Measurements from ENCODE around the gene SULF2. TPM values are rescaled to one million over a fixed set of nuclear protein-coding genes. Genes with fewer than 3 reads are reported as not detected.

Gene SULF2
- total and polyA plus RNA-seq, 2 of the 13 experiments (the other 11 are each of a cell fraction or from before 2014, with no cell fraction given), result 7.2 to 50.9 TPM

GRCh38 chr20:47792021-47792618, 6.8 kb upstream of the SULF2 start (continued):
- TF ChIP-seq, protein P1, sequence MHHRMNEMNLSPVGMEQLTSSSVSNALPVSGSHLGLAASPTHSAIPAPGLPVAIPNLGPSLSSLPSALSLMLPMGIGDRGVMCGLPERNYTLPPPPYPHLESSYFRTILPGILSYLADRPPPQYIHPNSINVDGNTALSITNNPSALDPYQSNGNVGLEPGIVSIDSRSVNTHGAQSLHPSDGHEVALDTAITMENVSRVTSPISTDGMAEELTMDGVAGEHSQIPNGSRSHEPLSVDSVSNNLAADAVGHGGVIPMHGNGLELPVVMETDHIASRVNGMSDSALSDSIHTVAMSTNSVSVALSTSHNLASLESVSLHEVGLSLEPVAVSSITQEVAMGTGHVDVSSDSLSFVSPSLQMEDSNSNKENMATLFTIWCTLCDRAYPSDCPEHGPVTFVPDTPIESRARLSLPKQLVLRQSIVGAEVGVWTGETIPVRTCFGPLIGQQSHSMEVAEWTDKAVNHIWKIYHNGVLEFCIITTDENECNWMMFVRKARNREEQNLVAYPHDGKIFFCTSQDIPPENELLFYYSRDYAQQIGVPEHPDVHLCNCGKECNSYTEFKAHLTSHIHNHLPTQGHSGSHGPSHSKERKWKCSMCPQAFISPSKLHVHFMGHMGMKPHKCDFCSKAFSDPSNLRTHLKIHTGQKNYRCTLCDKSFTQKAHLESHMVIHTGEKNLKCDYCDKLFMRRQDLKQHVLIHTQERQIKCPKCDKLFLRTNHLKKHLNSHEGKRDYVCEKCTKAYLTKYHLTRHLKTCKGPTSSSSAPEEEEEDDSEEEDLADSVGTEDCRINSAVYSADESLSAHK (CRISPR knock-in tag; IDR thresholded peaks at IDR 0.05; ENCODE audit: borderline replicate concordance), result no peak
- TF ChIP-seq ZBTB43 (CRISPR knock-in tag; conservative IDR thresholded peaks at IDR 0.05), result no peak
- TF ChIP-seq MAFK (conservative IDR thresholded peaks at IDR 0.05 in 1 of 2, IDR thresholded peaks at IDR 0.05 in 1 of 2; ENCODE audit: low read length in 2 of 2), result peak in 1 of 2 experiments; percentile 22; a peak in 2 of 4 replicates
- TF ChIP-seq HNF4A (CRISPR knock-in tag; IDR thresholded peaks at IDR 0.05), result no peak
- no peak for TF ChIP-seq JUN (CRISPR knock-in tag; IDR thresholded peaks at IDR 0.05)
- TF ChIP-seq HOXA3 (CRISPR knock-in tag; IDR thresholded peaks at IDR 0.05), result no peak
- no peak for TF ChIP-seq PPARG (CRISPR knock-in tag; conservative IDR thresholded peaks at IDR 0.05)
- no peak for TF ChIP-seq FOXA1 (IDR thresholded peaks at IDR 0.05)
- 0 out of 2 replicates have a peak, but pooled peaks have one; percentile 8 for TF ChIP-seq FOXA1 (CRISPR knock-in tag; IDR thresholded peaks at IDR 0.05)

GRCh38 chr20:47791084-47791599, 5.9 kb upstream of the SULF2 start:
- POLR2A ChIA-PET, result no interaction called here
- TF ChIP-seq ZNF652 (CRISPR knock-in tag; IDR thresholded peaks at IDR 0.05; ENCODE audit: borderline replicate concordance, low read depth) (no peak), HMG20A (CRISPR knock-in tag; IDR thresholded peaks at IDR 0.05; ENCODE audit: borderline replicate concordance) (no peak), REXO4 (CRISPR knock-in tag; IDR thresholded peaks at IDR 0.05; ENCODE audit: borderline replicate concordance) (no peak), ARHGAP35 (CRISPR knock-in tag; IDR thresholded peaks at IDR 0.05; ENCODE audit: borderline replicate concordance) (no peak), ZBTB39 (CRISPR knock-in tag; IDR thresholded peaks at IDR 0.05) (no peak), CERS6 (CRISPR knock-in tag; IDR thresholded peaks at IDR 0.05) (no peak)
- TF ChIP-seq, protein P2, sequence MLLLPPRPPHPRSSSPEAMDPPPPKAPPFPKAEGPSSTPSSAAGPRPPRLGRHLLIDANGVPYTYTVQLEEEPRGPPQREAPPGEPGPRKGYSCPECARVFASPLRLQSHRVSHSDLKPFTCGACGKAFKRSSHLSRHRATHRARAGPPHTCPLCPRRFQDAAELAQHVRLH (CRISPR knock-in tag; IDR thresholded peaks at IDR 0.05; ENCODE audit: borderline replicate concordance, low read depth), result no peak

More at GRCh38 chr20:47791084-47791599, 5.9 kb upstream of the SULF2 start:
- peaks cover 11% of the 10 kb centered on the region for H3K4me1 ChIP-seq (ENCODE audit: insufficient read depth, low read length)
- 55% methylated on average over 2 of the region's 2 CpGs for WGBS (ENCODE audit: low lambda C conversion rate)
- intact Hi-C loops (cut with micrococcal nuclease; ENCODE audit: unreplicated experiment) (no loop called here), in situ Hi-C loops (cut with HindIII; ENCODE audit: extremely low pct_ligation_motif_present, low pct_unique_long_range_greater_than_20kb) (no loop called here)
- H3K36me3 ChIP-seq (replicated peaks in 1 of 2; ENCODE audit: control insufficient read depth in 1 of 2, insufficient read depth in 2 of 2, low read length in 2 of 2), result no peaks in the 10 kb centered on the region
- H2AFZ ChIP-seq (ENCODE audit: low read length), result no peak overlapping the region
- BruUV-seq (replicated peaks), result no TSS peak
- H3K79me2 ChIP-seq (ENCODE audit: insufficient read depth, low read length), result no peaks in the 10 kb centered on the region
- H3K4me2 ChIP-seq (ENCODE audit: low read depth, low read length), result no peak overlapping the region
- DNase-seq (ENCODE audit: low spot score), result no peak
- no peaks in the 10 kb centered on the region for H4K20me1 ChIP-seq (ENCODE audit: insufficient read depth, low read length)
- no peak for FAIRE-seq
- no peak overlapping the region for H3K9ac ChIP-seq (ENCODE audit: insufficient read depth, low read depth, low read length)
- CTCF ChIA-PET (ENCODE audit: low intra/inter-chr PET ratio, low total read pairs), result no interaction called here
- H3K9me3 ChIP-seq (ENCODE audit: low read length), result no peaks in the 10 kb centered on the region
- ATAC-seq, result no peak
- no peak overlapping the region for H3K27ac ChIP-seq (ENCODE audit: extremely low read length, insufficient read depth, low read length)
- peaks cover 2 to 47% of the 10 kb centered on the region in 2 experiments; a peak in 4 of 5 replicates for H3K27me3 ChIP-seq (ENCODE audit: control insufficient read depth in 1 of 2, insufficient read depth in 2 of 2, low read length in 2 of 2)
- no peak overlapping the region for H3K4me3 ChIP-seq (replicated peaks in 1 of 3; ENCODE audit: insufficient read depth in 1 of 3, low read depth in 2 of 3, low read length in 3 of 3)

All from HepG2 (cell line).